Nephron (organoid): ENCODE data around the gene DNMT3A.

Experiments
- H3K27ac Mint-ChIP-seq, 3 experiments: 2 replicates each; pipeline ENCODE4 v1.8.0; 2020; ENCODE audit warnings: mixed read lengths in 3 of 3, mild to moderate bottlenecking in 2 of 3, moderate library complexity in 1 of 3
- H3K27me3 Mint-ChIP-seq: 2 replicates; pipeline ENCODE4 v1.8.0; 2021; ENCODE audit warnings: low read depth, mild to moderate bottlenecking, moderate library complexity, mixed read lengths
- H3K36me3 Mint-ChIP-seq: 2 replicates; pipeline ENCODE4 v1.8.0; 2020; ENCODE audit warnings: low read depth, mixed read lengths
- H3K4me1 Mint-ChIP-seq: 2 replicates; pipeline ENCODE4 v1.8.0; 2020; ENCODE audit warnings: mixed read lengths
- H3K4me3 Mint-ChIP-seq, 3 experiments: 2 replicates each; pipeline ENCODE4 v1.8.0; 2020; ENCODE audit warnings: mild to moderate bottlenecking in 3 of 3, mixed read lengths in 3 of 3, moderate library complexity in 2 of 3
- H3K9me3 Mint-ChIP-seq: 2 replicates; pipeline ENCODE4 v1.8.0; 2020; ENCODE audit warnings: mixed read lengths
- CTCF ChIP-seq, 3 experiments: fragments of 200-600 bp; sonication (generic); IDR thresholded peaks; one replicate each; pipeline ENCODE4 v1.5.0; 2021; ENCODE audit warnings: antibody characterized with exemption in 3 of 3; ENCODE audit not compliant: unreplicated experiment in 3 of 3

The DNMT3A gene

GRCh38 chr2:25385910-25386309, 44.2 kb upstream of the DNMT3A start:
- Mint-ChIP-seq H3K4me1 (peaks cover 17% of the 10 kb centered on the region), H3K27me3 (no peaks in the 10 kb centered on the region), H3K4me3 (no peak overlapping the region), H3K36me3 (peaks cover 50% of the 10 kb centered on the region), H3K27ac (no peak overlapping the region), H3K9me3 (no peaks in the 10 kb centered on the region)
- TF ChIP-seq CTCF (IDR thresholded peaks at IDR 0.05; ENCODE audit: unreplicated experiment in 3 of 3), result no peak

GRCh38 chr2:25383806-25384205, 42.1 kb upstream of the DNMT3A start:
- no peaks in the 10 kb centered on the region for H3K9me3 Mint-ChIP-seq
- TF ChIP-seq CTCF (IDR thresholded peaks at IDR 0.05; ENCODE audit: unreplicated experiment in 3 of 3), result no peak
- H3K36me3 Mint-ChIP-seq, result peaks cover 36% of the 10 kb centered on the region
- no peak overlapping the region for H3K27ac Mint-ChIP-seq
- H3K4me3 Mint-ChIP-seq, result no peak overlapping the region
- H3K27me3 Mint-ChIP-seq, result peaks cover under 1% of the 10 kb centered on the region
- peaks cover 23% of the 10 kb centered on the region for H3K4me1 Mint-ChIP-seq

GRCh38 chr2:25381502-25381901, 39.8 kb upstream of the DNMT3A start:
- Mint-ChIP-seq H3K27ac (no peak overlapping the region), H3K36me3 (peaks cover 16% of the 10 kb centered on the region), H3K4me1 (peaks cover 33% of the 10 kb centered on the region), H3K9me3 (no peaks in the 10 kb centered on the region), H3K4me3 (no peak overlapping the region), H3K27me3 (peaks cover 9% of the 10 kb centered on the region)
- TF ChIP-seq CTCF (IDR thresholded peaks at IDR 0.05; ENCODE audit: unreplicated experiment in 3 of 3), result no peak

GRCh38 chr2:25380586-25381375, 39.1 kb upstream of the DNMT3A start:
- peaks cover 9% of the 10 kb centered on the region for H3K27me3 Mint-ChIP-seq
- no peak overlapping the region for H3K4me3 Mint-ChIP-seq
- H3K27ac Mint-ChIP-seq, result no peak overlapping the region
- H3K36me3 Mint-ChIP-seq, result peaks cover 14% of the 10 kb centered on the region
- H3K4me1 Mint-ChIP-seq, result peaks cover 38% of the 10 kb centered on the region
- TF ChIP-seq CTCF (IDR thresholded peaks at IDR 0.05; ENCODE audit: unreplicated experiment in 3 of 3), result no peak
- H3K9me3 Mint-ChIP-seq, result no peaks in the 10 kb centered on the region

- H3K36me3 Mint-ChIP-seq, result peaks cover 14% of the 10 kb centered on the region
- TF ChIP-seq CTCF (IDR thresholded peaks at IDR 0.05; ENCODE audit: unreplicated experiment in 3 of 3), result no peak
- H3K9me3 Mint-ChIP-seq, result no peaks in the 10 kb centered on the region
- H3K4me3 Mint-ChIP-seq, result no peak overlapping the region
- no peak overlapping the region for H3K27ac Mint-ChIP-seq
- peaks cover 9% of the 10 kb centered on the region for H3K27me3 Mint-ChIP-seq
- H3K4me1 Mint-ChIP-seq, result peaks cover 38% of the 10 kb centered on the region
Observed at GRCh38 chr2:25380023-25380422, 38.3 kb upstream of the DNMT3A start.

GRCh38 chr2:25379535-25379934, 37.8 kb upstream of the DNMT3A start:
- Mint-ChIP-seq H3K9me3 (no peaks in the 10 kb centered on the region), H3K4me1 (peaks cover 38% of the 10 kb centered on the region), H3K27me3 (peaks cover 9% of the 10 kb centered on the region), H3K4me3 (no peak overlapping the region), H3K27ac (no peak overlapping the region), H3K36me3 (peaks cover 14% of the 10 kb centered on the region)
- no peak for TF ChIP-seq CTCF (IDR thresholded peaks at IDR 0.05; ENCODE audit: unreplicated experiment in 3 of 3)
